ENCODE measurements around the gene CHRD. TPM values are rescaled to one million over a fixed set of nuclear protein-coding genes. Genes with fewer than 3 reads are reported as not detected.

CHRD gene
- total RNA-seq, 6 experiments from 2014 or later = 0.09 to 0.31 (median 0.19) TPM; not detected in 2

- H3K9me3 Mint-ChIP-seq = no peaks in the 10 kb centered on the region
- H3K36me3 Mint-ChIP-seq (ENCODE audit: low read depth) = peaks cover 18% of the 10 kb centered on the region
- no peak for DNase-seq
- H3K4me3 Mint-ChIP-seq = no peak overlapping the region
- H3K27me3 Mint-ChIP-seq (ENCODE audit: insufficient read depth) = peaks cover 7% of the 10 kb centered on the region
- H3K27ac Mint-ChIP-seq = no peak overlapping the region
- peaks cover 48% of the 10 kb centered on the region for H3K4me1 Mint-ChIP-seq (ENCODE audit: low read depth)
- TF ChIP-seq, protein P1, sequence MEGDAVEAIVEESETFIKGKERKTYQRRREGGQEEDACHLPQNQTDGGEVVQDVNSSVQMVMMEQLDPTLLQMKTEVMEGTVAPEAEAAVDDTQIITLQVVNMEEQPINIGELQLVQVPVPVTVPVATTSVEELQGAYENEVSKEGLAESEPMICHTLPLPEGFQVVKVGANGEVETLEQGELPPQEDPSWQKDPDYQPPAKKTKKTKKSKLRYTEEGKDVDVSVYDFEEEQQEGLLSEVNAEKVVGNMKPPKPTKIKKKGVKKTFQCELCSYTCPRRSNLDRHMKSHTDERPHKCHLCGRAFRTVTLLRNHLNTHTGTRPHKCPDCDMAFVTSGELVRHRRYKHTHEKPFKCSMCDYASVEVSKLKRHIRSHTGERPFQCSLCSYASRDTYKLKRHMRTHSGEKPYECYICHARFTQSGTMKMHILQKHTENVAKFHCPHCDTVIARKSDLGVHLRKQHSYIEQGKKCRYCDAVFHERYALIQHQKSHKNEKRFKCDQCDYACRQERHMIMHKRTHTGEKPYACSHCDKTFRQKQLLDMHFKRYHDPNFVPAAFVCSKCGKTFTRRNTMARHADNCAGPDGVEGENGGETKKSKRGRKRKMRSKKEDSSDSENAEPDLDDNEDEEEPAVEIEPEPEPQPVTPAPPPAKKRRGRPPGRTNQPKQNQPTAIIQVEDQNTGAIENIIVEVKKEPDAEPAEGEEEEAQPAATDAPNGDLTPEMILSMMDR (IDR thresholded peaks at IDR 0.05) = no peak
These were observed 35.1 kb upstream of the CHRD start for GRCh38 chr3:184344579-184345316.

GRCh38 chr3:184345317-184346144, 34.3 kb upstream of the CHRD start:
- Mint-ChIP-seq H3K27ac (peak overlapping the region; percentile 60), H3K4me1 (ENCODE audit: low read depth) (peaks cover 45% of the 10 kb centered on the region), H3K4me3 (peak overlapping the region; percentile 56; the same call in 1 of the 2 replicates), H3K9me3 (no peaks in the 10 kb centered on the region), H3K27me3 (ENCODE audit: insufficient read depth) (peaks cover 7% of the 10 kb centered on the region), H3K36me3 (ENCODE audit: low read depth) (peaks cover 17% of the 10 kb centered on the region)
- TF ChIP-seq, protein P1 (IDR thresholded peaks at IDR 0.05) = peak; percentile 76
- peak; percentile 78 for DNase-seq

DNA sequence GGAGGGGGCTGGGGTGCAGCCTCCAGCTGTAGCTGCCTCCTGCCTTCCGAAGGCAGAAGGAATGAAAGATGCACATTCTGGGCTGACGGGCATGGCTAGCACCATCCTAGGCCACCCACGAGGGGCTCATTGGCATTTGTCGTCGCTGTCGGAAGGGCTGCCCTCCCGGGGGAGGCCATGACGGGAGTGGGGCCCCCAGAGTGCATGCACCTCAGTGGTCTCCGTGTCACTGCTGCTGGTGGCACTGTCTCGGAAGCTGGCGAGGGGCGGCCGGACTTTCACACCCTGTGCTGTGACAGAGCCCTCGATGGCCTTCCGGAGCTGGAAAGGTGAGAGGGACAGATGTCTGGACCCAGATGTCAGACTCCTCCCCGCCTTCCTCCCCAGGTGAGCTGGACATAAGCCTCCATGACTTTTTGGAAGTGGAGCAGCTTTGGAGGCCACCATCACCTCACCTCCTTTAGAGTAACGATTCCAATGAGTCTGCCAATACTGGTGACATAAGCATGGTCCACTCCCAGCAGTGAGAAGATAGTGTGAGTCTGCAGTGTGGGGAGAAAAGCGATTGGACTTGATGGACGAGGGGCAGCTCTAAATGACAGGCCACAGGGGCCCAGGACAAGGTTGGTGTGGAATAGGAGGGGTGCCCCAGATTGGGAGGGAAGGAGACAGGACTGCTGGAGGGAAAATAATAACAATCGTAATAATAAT, 33.2 kb upstream of the CHRD start:
- Mint-ChIP-seq H3K27ac (no peak overlapping the region), H3K27me3 (ENCODE audit: insufficient read depth) (peaks cover 7% of the 10 kb centered on the region), H3K4me3 (no peak overlapping the region), H3K9me3 (no peaks in the 10 kb centered on the region), H3K4me1 (ENCODE audit: low read depth) (peaks cover 34% of the 10 kb centered on the region), H3K36me3 (ENCODE audit: low read depth) (peaks cover 13% of the 10 kb centered on the region)
- DNase-seq = no peak
- TF ChIP-seq, protein P1 (IDR thresholded peaks at IDR 0.05) = no peak

- Mint-ChIP-seq H3K27ac (peak overlapping the region; percentile 25; the same call in 1 of the 2 replicates), H3K36me3 (ENCODE audit: low read depth) (peaks cover 17% of the 10 kb centered on the region), H3K9me3 (no peaks in the 10 kb centered on the region), H3K4me1 (ENCODE audit: low read depth) (peaks cover 31% of the 10 kb centered on the region), H3K27me3 (ENCODE audit: insufficient read depth) (peaks cover 5% of the 10 kb centered on the region), H3K4me3 (no peak overlapping the region)
- no peak for DNase-seq
- TF ChIP-seq, protein P1 (IDR thresholded peaks at IDR 0.05) = no peak
These were observed 32.4 kb upstream of the CHRD start for GRCh38 chr3:184347321-184348056.

DNA sequence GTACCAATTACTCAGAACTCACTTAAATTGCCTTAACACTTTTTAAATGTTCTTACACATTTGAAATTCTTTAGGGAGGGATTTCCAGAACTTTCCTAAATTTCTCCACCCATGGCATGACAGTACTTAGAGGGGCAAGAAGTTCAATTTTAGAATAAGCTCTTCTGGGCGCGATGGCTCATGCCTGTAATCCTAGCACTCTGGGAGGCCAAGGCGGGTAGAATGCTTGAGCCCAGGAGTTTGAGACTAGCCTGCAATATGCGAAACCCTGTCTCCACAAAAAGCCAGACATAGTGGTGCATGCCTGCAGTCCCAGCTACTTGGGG, 31.8 kb upstream of the CHRD start:
- Mint-ChIP-seq H3K36me3 (ENCODE audit: low read depth) (peaks cover 15% of the 10 kb centered on the region; the same call in 1 of the 2 replicates), H3K4me3 (no peak overlapping the region), H3K9me3 (no peaks in the 10 kb centered on the region), H3K4me1 (ENCODE audit: low read depth) (peaks cover 26% of the 10 kb centered on the region), H3K27ac (peak overlapping the region; percentile 25; the same call in 1 of the 2 replicates), H3K27me3 (ENCODE audit: insufficient read depth) (peaks cover 4% of the 10 kb centered on the region)
- TF ChIP-seq, protein P1 (IDR thresholded peaks at IDR 0.05) = no peak
- no peak for DNase-seq
